ENCODE results near the gene FAM177A1. TPM values are rescaled to one million over a fixed set of nuclear protein-coding genes. Genes with fewer than 3 reads are reported as not detected.

FAM177A1 gene
- total and polyA plus RNA-seq, 2 donors (not counting 3 experiments of a cell fraction or from before 2014, with no cell fraction given): 19.9 to 64.1 TPM

DNA sequence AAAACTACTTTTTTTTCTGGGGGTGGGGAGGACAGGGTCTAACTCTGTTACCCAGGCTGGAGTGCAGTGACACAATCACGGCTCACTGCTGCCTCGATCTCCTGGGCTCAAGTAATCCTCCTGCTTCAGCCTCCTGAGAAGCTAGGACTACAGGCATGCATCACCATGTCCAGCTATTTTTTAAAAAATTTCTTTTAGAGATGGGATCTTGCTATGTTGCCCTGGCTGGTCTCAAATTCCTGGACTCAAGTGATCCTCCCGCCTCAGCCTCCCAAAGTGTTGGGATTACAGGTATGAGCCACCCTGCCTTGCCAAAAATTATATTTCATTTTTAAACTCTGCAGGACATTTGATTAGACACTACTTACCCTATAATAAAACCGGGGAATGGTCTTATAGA lies 70.2 kb downstream of the FAM177A1 start:
- POLR2A ChIA-PET: no interaction called here
- Histone ChIP-seq H3K79me2 (ENCODE audit: control insufficient read depth, insufficient read depth, low read length) (peaks cover 24% of the 10 kb centered on the region), H3K4me2 (ENCODE audit: insufficient read depth, low read length) (no peak overlapping the region), H3K4me1 (ENCODE audit: control insufficient read depth, extremely low read depth, insufficient read depth, low read length) (peaks cover 2% of the 10 kb centered on the region), H3K9me1 (replicated peaks; ENCODE audit: control insufficient read depth, extremely low read depth, insufficient read depth, low read length) (no peaks in the 10 kb centered on the region), H3K9ac (replicated peaks; ENCODE audit: extremely low read depth, insufficient read depth, low read length) (no peak overlapping the region), H4K20me1 (replicated peaks; ENCODE audit: control insufficient read depth, extremely low read depth, insufficient read depth, low read length) (no peaks in the 10 kb centered on the region), H3K4me3 (replicated peaks in 1 of 3; ENCODE audit: insufficient read depth in 1 of 3, low read depth in 1 of 3, low read length in 3 of 3) (no peak overlapping the region), H3K9me3 (replicated peaks; ENCODE audit: control insufficient read depth, insufficient read depth, low read length) (no peaks in the 10 kb centered on the region), H3K27ac (ENCODE audit: insufficient read depth, low read depth, low read length) (no peak overlapping the region), H3K36me3 (ENCODE audit: control insufficient read depth in 2 of 2, extremely low read depth in 1 of 2, insufficient read depth in 2 of 2, low read length in 2 of 2) (peaks cover 2 to 7% of the 10 kb centered on the region in 2 experiments), H3K27me3 (ENCODE audit: control insufficient read depth in 2 of 2, insufficient read depth in 2 of 2, low read length in 2 of 2) (no peaks in the 10 kb centered on the region), H2AFZ (ENCODE audit: low read depth, low read length) (no peak overlapping the region)
- CTCF ChIA-PET: no interaction called here
- dilution Hi-C loops (cut with MboI; ENCODE audit: extremely low pct_ligation_motif_present, low sequenced_read_pairs): no loop called here
- BruUV-seq (replicated peaks): no TSS peak
- no peak for DNase-seq (ENCODE audit: low read depth, low spot score)
- FAIRE-seq: no peak
- intact Hi-C loops (cut with micrococcal nuclease): no loop called here
- TF ChIP-seq, protein P1, sequence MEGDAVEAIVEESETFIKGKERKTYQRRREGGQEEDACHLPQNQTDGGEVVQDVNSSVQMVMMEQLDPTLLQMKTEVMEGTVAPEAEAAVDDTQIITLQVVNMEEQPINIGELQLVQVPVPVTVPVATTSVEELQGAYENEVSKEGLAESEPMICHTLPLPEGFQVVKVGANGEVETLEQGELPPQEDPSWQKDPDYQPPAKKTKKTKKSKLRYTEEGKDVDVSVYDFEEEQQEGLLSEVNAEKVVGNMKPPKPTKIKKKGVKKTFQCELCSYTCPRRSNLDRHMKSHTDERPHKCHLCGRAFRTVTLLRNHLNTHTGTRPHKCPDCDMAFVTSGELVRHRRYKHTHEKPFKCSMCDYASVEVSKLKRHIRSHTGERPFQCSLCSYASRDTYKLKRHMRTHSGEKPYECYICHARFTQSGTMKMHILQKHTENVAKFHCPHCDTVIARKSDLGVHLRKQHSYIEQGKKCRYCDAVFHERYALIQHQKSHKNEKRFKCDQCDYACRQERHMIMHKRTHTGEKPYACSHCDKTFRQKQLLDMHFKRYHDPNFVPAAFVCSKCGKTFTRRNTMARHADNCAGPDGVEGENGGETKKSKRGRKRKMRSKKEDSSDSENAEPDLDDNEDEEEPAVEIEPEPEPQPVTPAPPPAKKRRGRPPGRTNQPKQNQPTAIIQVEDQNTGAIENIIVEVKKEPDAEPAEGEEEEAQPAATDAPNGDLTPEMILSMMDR (IDR thresholded peaks at IDR 0.05; ENCODE audit: extremely low read depth in 1 of 2, insufficient read depth in 1 of 2, low read depth in 1 of 2, low read length in 2 of 2): no peak
- no peak for TF ChIP-seq JUN (IDR thresholded peaks at IDR 0.05; ENCODE audit: borderline replicate concordance, insufficient read depth, insufficient read length, low read depth)
- no peak for TF ChIP-seq GATA2 (IDR thresholded peaks at IDR 0.05; ENCODE audit: insufficient read depth, insufficient read length, low read depth, low read length)
- no peak for TF ChIP-seq POLR2AphosphoS5 (IDR thresholded peaks at IDR 0.05; ENCODE audit: insufficient read depth, low read depth, low read length)
- TF ChIP-seq MYC (IDR thresholded peaks at IDR 0.05; ENCODE audit: low read depth, low read length): no peak
- TF ChIP-seq FOS (IDR thresholded peaks at IDR 0.05; ENCODE audit: borderline replicate concordance, insufficient read depth, low read length): no peak
- TF ChIP-seq, protein P2, sequence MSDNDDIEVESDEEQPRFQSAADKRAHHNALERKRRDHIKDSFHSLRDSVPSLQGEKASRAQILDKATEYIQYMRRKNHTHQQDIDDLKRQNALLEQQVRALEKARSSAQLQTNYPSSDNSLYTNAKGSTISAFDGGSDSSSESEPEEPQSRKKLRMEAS (IDR thresholded peaks at IDR 0.05; ENCODE audit: insufficient read depth, insufficient read length): no peak
- TF ChIP-seq EZH2 (IDR thresholded peaks at IDR 0.05; ENCODE audit: borderline replicate concordance, low read depth, low read length, severe bottlenecking): no peak
- TF ChIP-seq POLR2A (IDR thresholded peaks at IDR 0.05; ENCODE audit: low read depth, low read length): no peak

All from endothelial cell of umbilical vein (primary cell).